ENCODE data around the gene WDSUB1. TPM values are rescaled to one million over a fixed set of nuclear protein-coding genes. Genes with fewer than 3 reads are reported as not detected.

WDSUB1 gene
- total RNA-seq, 1 experiment from 2014 or later = 8.3 TPM

GRCh38 chr2:159192371-159192918 lies 94.1 kb downstream of the WDSUB1 start:
- no peaks in the 10 kb centered on the region for H3K9me3 ChIP-seq
- no peak overlapping the region for H3K4me3 ChIP-seq
- peaks cover 3% of the 10 kb centered on the region for H3K36me3 ChIP-seq
- DNase-seq = no peak
- no peaks in the 10 kb centered on the region for H3K27me3 ChIP-seq

- no peak for DNase-seq
- Histone ChIP-seq H3K36me3 (peaks cover 3% of the 10 kb centered on the region), H3K9me3 (no peaks in the 10 kb centered on the region), H3K4me3 (no peak overlapping the region), H3K27me3 (no peaks in the 10 kb centered on the region)
Measured at GRCh38 chr2:159188449-159188848, 98.1 kb downstream of the WDSUB1 start.

DNA sequence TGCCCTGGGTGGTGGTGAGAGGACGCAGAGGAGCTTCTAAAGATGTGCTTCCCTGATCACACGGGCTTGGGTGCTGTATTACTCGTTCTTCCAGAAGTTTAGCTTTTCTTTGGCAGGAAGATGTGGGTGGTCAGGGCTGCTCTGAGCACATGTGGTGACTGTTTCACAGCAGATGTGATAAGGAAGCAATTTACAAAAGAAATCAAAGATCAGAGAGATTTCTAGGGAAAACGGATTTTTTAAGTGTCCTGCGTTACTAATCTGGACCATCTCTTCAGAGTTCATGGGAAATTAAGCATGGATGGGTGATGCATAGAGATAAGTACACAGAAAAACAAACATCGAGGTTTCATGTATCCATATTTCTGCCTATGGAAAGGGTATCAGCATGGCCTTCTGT lies 99.4 kb downstream of the WDSUB1 start:
- no peak overlapping the region for H3K4me3 ChIP-seq
- peaks cover 5% of the 10 kb centered on the region for H3K36me3 ChIP-seq
- H3K27me3 ChIP-seq = no peaks in the 10 kb centered on the region
- DNase-seq = no peak
- H3K9me3 ChIP-seq = no peaks in the 10 kb centered on the region

- DNase-seq = no peak
- peaks cover 5% of the 10 kb centered on the region for H3K36me3 ChIP-seq
- H3K9me3 ChIP-seq = no peaks in the 10 kb centered on the region
Measured at GRCh38 chr2:159186462-159186861, 100.0 kb downstream of the WDSUB1 start.

More at GRCh38 chr2:159186462-159186861, 100.0 kb downstream of the WDSUB1 start:
- Histone ChIP-seq H3K4me3 (no peak overlapping the region), H3K27me3 (no peaks in the 10 kb centered on the region)

Measured in MG63 (cell line).